Mammary epithelial cell (primary cell): ENCODE results near the gene ELOVL5.

Experiments
- EZH2 ChIP-seq: IDR thresholded peaks from 2 replicates; pipeline ENCODE4 v1.6.1; 2012; ENCODE audit warnings: low read length, inconsistent platforms, borderline replicate concordance
- TF ChIP-seq, protein P1 (sequence below), 2 donors: IDR thresholded peaks in 1 of 2; conservative IDR thresholded peaks in 1 of 2; 2 replicates each; pipeline ENCODE4 v1.5.1; 2011 to 2012; ENCODE audit warnings: inconsistent platforms in 2 of 2, low read length in 2 of 2, mild to moderate bottlenecking in 2 of 2, control low read depth in 1 of 2, low read depth in 1 of 2; ENCODE audit not compliant: insufficient read depth in 1 of 2; ENCODE audit errors: extremely low read depth in 1 of 2

DNA sequence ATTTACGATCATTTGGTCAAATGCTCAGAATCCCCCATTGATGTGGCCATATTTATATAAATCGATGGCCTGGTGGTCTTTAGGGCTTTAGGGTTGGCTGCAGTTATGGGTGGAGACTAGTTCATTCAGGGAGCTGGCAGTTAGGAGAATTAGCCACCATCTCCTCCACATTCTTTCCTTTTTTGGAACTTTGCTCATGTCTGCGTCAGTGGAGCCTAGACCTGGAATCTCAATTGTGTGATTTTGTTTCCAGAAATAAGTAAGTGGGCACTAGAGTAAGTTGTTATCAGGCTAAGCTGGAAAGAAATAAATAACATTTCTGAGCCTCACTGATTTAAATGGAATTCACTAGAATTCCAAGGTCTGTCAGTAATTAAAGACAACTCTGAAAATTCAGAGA, 29.0 kb upstream of the ELOVL5 start:
- TF ChIP-seq, protein P1, sequence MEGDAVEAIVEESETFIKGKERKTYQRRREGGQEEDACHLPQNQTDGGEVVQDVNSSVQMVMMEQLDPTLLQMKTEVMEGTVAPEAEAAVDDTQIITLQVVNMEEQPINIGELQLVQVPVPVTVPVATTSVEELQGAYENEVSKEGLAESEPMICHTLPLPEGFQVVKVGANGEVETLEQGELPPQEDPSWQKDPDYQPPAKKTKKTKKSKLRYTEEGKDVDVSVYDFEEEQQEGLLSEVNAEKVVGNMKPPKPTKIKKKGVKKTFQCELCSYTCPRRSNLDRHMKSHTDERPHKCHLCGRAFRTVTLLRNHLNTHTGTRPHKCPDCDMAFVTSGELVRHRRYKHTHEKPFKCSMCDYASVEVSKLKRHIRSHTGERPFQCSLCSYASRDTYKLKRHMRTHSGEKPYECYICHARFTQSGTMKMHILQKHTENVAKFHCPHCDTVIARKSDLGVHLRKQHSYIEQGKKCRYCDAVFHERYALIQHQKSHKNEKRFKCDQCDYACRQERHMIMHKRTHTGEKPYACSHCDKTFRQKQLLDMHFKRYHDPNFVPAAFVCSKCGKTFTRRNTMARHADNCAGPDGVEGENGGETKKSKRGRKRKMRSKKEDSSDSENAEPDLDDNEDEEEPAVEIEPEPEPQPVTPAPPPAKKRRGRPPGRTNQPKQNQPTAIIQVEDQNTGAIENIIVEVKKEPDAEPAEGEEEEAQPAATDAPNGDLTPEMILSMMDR (conservative IDR thresholded peaks at IDR 0.05 in 1 of 2, IDR thresholded peaks at IDR 0.05 in 1 of 2; ENCODE audit: extremely low read depth in 1 of 2, insufficient read depth in 1 of 2, low read depth in 1 of 2, low read length in 2 of 2), result no peak
- TF ChIP-seq EZH2, result no peak
